ENCODE results near the gene ME2.
"Not testable (repeated sequence)": the region's sequence is repeated elsewhere in the genome, so short reads cannot be mapped to it uniquely, and the experiment has no call there.

Gene ME2

GRCh38 chr18:50973367-50974126 lies 94.6 kb downstream of the ME2 start:
- no peak for DNase-seq (ENCODE audit: low spot score)

- DNase-seq (ENCODE audit: low spot score): no peak
These were observed 98.3 kb downstream of the ME2 start for GRCh38 chr18:50977037-50977760.

- DNase-seq (ENCODE audit: low spot score): no peak
These were observed 102.5 kb downstream of the ME2 start for GRCh38 chr18:50981381-50981780.

GRCh38 chr18:50982086-50982801 lies 103.3 kb downstream of the ME2 start:
- DNase-seq (ENCODE audit: low spot score): no peak

- no peak for DNase-seq (ENCODE audit: low spot score)
These were observed 103.9 kb downstream of the ME2 start for GRCh38 chr18:50982802-50983179.

GRCh38 chr18:50986360-50987087 lies 107.6 kb downstream of the ME2 start:
- no peak for DNase-seq (ENCODE audit: low spot score)

- no peak for DNase-seq (ENCODE audit: low spot score)
These were observed 108.3 kb downstream of the ME2 start for GRCh38 chr18:50987261-50987660.

GRCh38 chr18:50989711-50990110 lies 110.8 kb downstream of the ME2 start:
- no peak for DNase-seq (ENCODE audit: low spot score)

GRCh38 chr18:50992351-50992762 lies 113.4 kb downstream of the ME2 start:
- no peak for DNase-seq (ENCODE audit: low spot score)

- DNase-seq (ENCODE audit: low spot score): no peak
These were observed 115.1 kb downstream of the ME2 start for GRCh38 chr18:50994031-50994430.

- DNase-seq (ENCODE audit: low spot score): not testable (repeated sequence)
These were observed 124.3 kb downstream of the ME2 start for GRCh38 chr18:51003174-51003573.

Measured in CD4-positive, alpha-beta T cell treated with Interleukin-15 for 4 hours (primary cell).